H1 (cell line): ENCODE measurements around the gene MARCHF9. TPM values are rescaled to one million over a fixed set of nuclear protein-coding genes. Genes with fewer than 3 reads are reported as not detected.
A peak's percentile ranks its signal among the peaks of the same experiment; 100 is the strongest.

Experiments
- CTCF ChIA-PET: fragments of 300-600 bp; sonication (Branson Sonifier 250); formaldehyde crosslinking; loops from one replicate; lab custom pipeline; 2021; ENCODE audit not compliant: partially characterized antibody; lab: Charles Lee
- POLR2A ChIA-PET: fragments of 300-600 bp; sonication (Branson Sonifier 250); formaldehyde crosslinking; loops from one replicate; lab custom pipeline; 2021; ENCODE audit warnings: inconsistent platforms; ENCODE audit not compliant: partially characterized antibody; lab: Charles Lee
- DNase-seq, 2 experiments: peaks; one replicate each; pipeline versions ENCODE4 v3.0.0 to v3.0.0-alpha.2; 2010 to 2022; ENCODE audit warnings: low spot score in 2 of 2, low read depth in 1 of 2, mixed read lengths in 1 of 2
- FAIRE-seq: peaks from 2 replicates; lab custom pipeline; 2011; peaks lifted over from hg19 to GRCh38; lab: Jason Lieb, UNC
- H2AFZ ChIP-seq: 2 replicates; pipeline ENCODE4 v1.8.1; 2012; ENCODE audit warnings: low read length, inconsistent platforms
- H2AK5ac ChIP-seq: 2 replicates; pipeline ENCODE4 v1.6.1; 2013; ENCODE audit warnings: low read depth, low read length
- H2BK120ac ChIP-seq: replicated peaks from 2 replicates; pipeline ENCODE3; 2013; ENCODE audit warnings: low read depth, low read length, inconsistent platforms
- H2BK12ac ChIP-seq: 2 replicates; pipeline ENCODE4 v1.6.1; 2013; ENCODE audit warnings: low read depth, low read length
- H2BK15ac ChIP-seq: 2 replicates; pipeline ENCODE4 v1.6.1; 2013; ENCODE audit warnings: low read length
- H2BK20ac ChIP-seq: 2 replicates; pipeline ENCODE4 v1.6.1; 2013; ENCODE audit warnings: low read length
- H2BK5ac ChIP-seq: 2 replicates; pipeline ENCODE4 v1.6.1; 2013; ENCODE audit warnings: low read depth, low read length
- H3K14ac ChIP-seq: 2 replicates; pipeline ENCODE4 v1.6.1; 2013; ENCODE audit warnings: inconsistent platforms; ENCODE audit not compliant: insufficient read length
- H3K18ac ChIP-seq: 2 replicates; pipeline ENCODE4 v1.6.1; 2013; ENCODE audit warnings: low read length; ENCODE audit errors: extremely low read depth
- H3K23ac ChIP-seq: 2 replicates; pipeline ENCODE4 v1.6.1; 2013; ENCODE audit warnings: inconsistent platforms; ENCODE audit not compliant: insufficient read length
- H3K23me2 ChIP-seq: 2 replicates; pipeline ENCODE4 v1.6.1; 2013; ENCODE audit warnings: low read depth, low read length
- H3K27ac ChIP-seq: 2 replicates; pipeline ENCODE4 v1.6.1; 2011; ENCODE audit warnings: low read depth, low read length, inconsistent platforms
- H3K27me3 ChIP-seq, 4 experiments: replicated peaks in 1 of 4; 1 replicate in 1 of 4; 2 replicates in 3 of 4; pipeline versions ENCODE4 v1.6.1 to v1.8.1; 2011 to 2013; ENCODE audit warnings: low read length in 3 of 4, mild to moderate bottlenecking in 3 of 4, inconsistent platforms in 2 of 4, mixed read lengths in 2 of 4, moderate library complexity in 1 of 4; ENCODE audit not compliant: control insufficient read depth in 3 of 4, insufficient read depth in 3 of 4; ENCODE audit errors: extremely low read depth in 1 of 4
- H3K36me3 ChIP-seq, 4 experiments: 2 replicates each; pipeline versions ENCODE4 v1.6.1 to v1.8.1; 2011 to 2013; ENCODE audit warnings: mild to moderate bottlenecking in 4 of 4, low read length in 3 of 4, moderate library complexity in 2 of 4, control low read depth in 1 of 4, inconsistent platforms in 1 of 4; ENCODE audit not compliant: insufficient read depth in 4 of 4, control insufficient read depth in 2 of 4
- H3K4ac ChIP-seq: replicated peaks from 2 replicates; pipeline ENCODE3; 2013; ENCODE audit warnings: low read length, low read depth, mixed read lengths, inconsistent platforms; ENCODE audit not compliant: insufficient read length
- H3K4me1 ChIP-seq, 4 experiments: replicated peaks in 1 of 4; 1 replicate in 1 of 4; 2 replicates in 3 of 4; pipeline versions ENCODE4 v1.6.1 to v1.8.1; 2011 to 2013; ENCODE audit warnings: low read length in 3 of 4, inconsistent platforms in 2 of 4, mixed read lengths in 1 of 4; ENCODE audit not compliant: insufficient read depth in 4 of 4, control insufficient read depth in 3 of 4
- H3K4me2 ChIP-seq, 2 experiments: 2 replicates each; pipeline versions ENCODE4 v1.6.1 to v1.8.1; 2011 to 2013; ENCODE audit warnings: low read depth in 2 of 2, low read length in 2 of 2, control low read depth in 1 of 2, inconsistent platforms in 1 of 2, mild to moderate bottlenecking in 1 of 2; ENCODE audit not compliant: insufficient read depth in 1 of 2
- H3K4me3 ChIP-seq, 4 experiments: fragments of 200-600, 300-600 bp in 1 of 4; sonication (generic), shearing (Covaris generic), sonication (Bioruptor Twin) in 1 of 4; 2 replicates each; pipeline versions ENCODE4 v1.5.1 to v1.8.1; 2011 to 2016; ENCODE audit warnings: low read length in 4 of 4, low read depth in 3 of 4, control low read depth in 2 of 4, inconsistent platforms in 2 of 4, mild to moderate bottlenecking in 2 of 4, mixed read lengths in 1 of 4, moderate library complexity in 1 of 4; ENCODE audit not compliant: insufficient read depth in 2 of 4; ENCODE audit errors: extremely low read depth in 1 of 4
- H3K56ac ChIP-seq: replicated peaks from 2 replicates; pipeline ENCODE3; 2013; ENCODE audit warnings: low read depth, mild to moderate bottlenecking, mixed read lengths, low read length, inconsistent platforms; ENCODE audit not compliant: insufficient read length
- H3K79me1 ChIP-seq: 2 replicates; pipeline ENCODE4 v1.6.1; 2013; ENCODE audit warnings: low read depth, low read length, control low read depth
- H3K79me2 ChIP-seq, 2 experiments: 2 replicates each; pipeline versions ENCODE4 v1.6.1 to v1.8.1; 2012 to 2013; ENCODE audit warnings: low read length in 2 of 2, mild to moderate bottlenecking in 2 of 2, inconsistent platforms in 1 of 2; ENCODE audit not compliant: insufficient read depth in 2 of 2, control insufficient read depth in 1 of 2
- H3K9ac ChIP-seq, 4 experiments: replicated peaks in 1 of 4; 1 replicate in 1 of 4; 2 replicates in 3 of 4; pipeline versions ENCODE4 v1.6.1 to v1.8.1; 2011 to 2013; ENCODE audit warnings: low read depth in 3 of 4, low read length in 3 of 4, control low read depth in 2 of 4, mild to moderate bottlenecking in 2 of 4, moderate library complexity in 2 of 4, inconsistent platforms in 1 of 4; ENCODE audit errors: extremely low read depth in 1 of 4
- H3K9me3 ChIP-seq, 2 experiments: 2 replicates each; pipeline versions ENCODE4 v1.6.1 to v1.8.1; 2012 to 2013; ENCODE audit warnings: mild to moderate bottlenecking in 2 of 2, moderate library complexity in 2 of 2, control low read depth in 1 of 2, inconsistent platforms in 1 of 2, low read depth in 1 of 2, low read length in 1 of 2, mixed read lengths in 1 of 2; ENCODE audit not compliant: insufficient read depth in 2 of 2
- H4K20me1 ChIP-seq, 2 experiments: replicated peaks in 1 of 2; 2 replicates each; pipeline versions ENCODE3 to v1.8.1; 2011 to 2013; ENCODE audit warnings: inconsistent platforms in 2 of 2, low read length in 2 of 2, mild to moderate bottlenecking in 1 of 2; ENCODE audit not compliant: insufficient read depth in 2 of 2, control insufficient read depth in 1 of 2
- H4K5ac ChIP-seq: 2 replicates; pipeline ENCODE4 v1.6.1; 2013; ENCODE audit warnings: low read length, low read depth, mixed read lengths, inconsistent platforms; ENCODE audit not compliant: insufficient read length
- H4K8ac ChIP-seq: 2 replicates; pipeline ENCODE4 v1.8.0; 2013; ENCODE audit warnings: mild to moderate bottlenecking, moderate library complexity, low read length, inconsistent platforms; ENCODE audit not compliant: insufficient read depth; ENCODE audit errors: extremely low read depth
- H4K91ac ChIP-seq: replicated peaks from 2 replicates; pipeline ENCODE3; 2013; ENCODE audit warnings: low read length, mixed read lengths, inconsistent platforms; ENCODE audit not compliant: insufficient read length
- CBX5 ChIP-seq: fragments of 300-800, 300-1000 bp; sonication (generic); IDR thresholded peaks from 2 replicates; pipeline ENCODE4 v1.7.1; 2016; ENCODE audit warnings: antibody characterized with exemption, low read length, low read depth
- CHD1 ChIP-seq: IDR thresholded peaks from 2 replicates; pipeline ENCODE4 v1.6.1; 2012; ENCODE audit warnings: low read depth, low read length, improper control_type of control experiment
- RBBP5 ChIP-seq: IDR thresholded peaks from 2 replicates; pipeline ENCODE4 v1.7.1; 2012; ENCODE audit warnings: low read depth, mild to moderate bottlenecking, inconsistent platforms, low read length, moderate library complexity, borderline replicate concordance
- SIRT6 ChIP-seq: IDR thresholded peaks from one replicate; pipeline ENCODE4 v1.7.1; 2012; ENCODE audit warnings: low read length, inconsistent platforms
- TAF7 ChIP-seq: optimal IDR thresholded peaks from 2 replicates; pipeline ENCODE3; 2011; ENCODE audit warnings: low read depth, mild to moderate bottlenecking, inconsistent platforms, low read length, moderate library complexity, borderline replicate concordance
- WGBS, 2 experiments: shearing (Covaris generic) in 1 of 2; methylation state at CpG; one replicate each; pipeline versions ENCODE4 v1.1.6 to v1.1.7; 2013 to 2015; ENCODE audit warnings: low lambda C conversion rate in 2 of 2, mixed read lengths in 2 of 2, inconsistent platforms in 1 of 2, low coverage in 1 of 2, missing lambda C conversion rate in 1 of 2; ENCODE audit not compliant: insufficient replicate concordance in 2 of 2, insufficient coverage in 1 of 2, insufficient read length in 1 of 2; ENCODE audit errors: extremely low coverage in 1 of 2, missing lambda C conversion rate in 1 of 2; 5-methylcytosine and 5-hydroxymethylcytosine counted together
- polyA plus RNA-seq, 7 experiments: library from polyadenylated mRNA; depleted of rRNA in 3 of 7; stranded (reverse) in 5 of 7; unstranded in 2 of 7; fragments of >200 nt in 5 of 7; fragments of 200-250 nt in 2 of 7; gene quantifications; 1 replicate in 5 of 7; 2 replicates in 1 of 7; 4 replicates in 1 of 7; pipeline versions ENCODE4 v1.2.1 to v1.2.3, GENCODE V29; 2011 to 2013; ENCODE audit warnings: missing spikeins in 2 of 7, mixed read lengths in 2 of 7
- total RNA-seq: library from RNA; stranded (reverse); fragmentation: NEBNext Ultra II Directional; extraction: Animal tissue kit (Norgen Biotek cat#: 25700); gene quantifications from 2 replicates; pipeline ENCODE4 v1.2.1, GENCODE V29; 2021
- TF ChIP-seq, protein P1 (sequence below): IDR thresholded peaks from 2 replicates; pipeline ENCODE4 v1.6.1; 2011; ENCODE audit warnings: low read length, improper control_type of control experiment

Gene MARCHF9
- total and polyA plus RNA-seq, 2 of the 8 experiments (the other 6 are each of a cell fraction or from before 2014, with no cell fraction given) = 6.4 to 7.8 TPM

DNA sequence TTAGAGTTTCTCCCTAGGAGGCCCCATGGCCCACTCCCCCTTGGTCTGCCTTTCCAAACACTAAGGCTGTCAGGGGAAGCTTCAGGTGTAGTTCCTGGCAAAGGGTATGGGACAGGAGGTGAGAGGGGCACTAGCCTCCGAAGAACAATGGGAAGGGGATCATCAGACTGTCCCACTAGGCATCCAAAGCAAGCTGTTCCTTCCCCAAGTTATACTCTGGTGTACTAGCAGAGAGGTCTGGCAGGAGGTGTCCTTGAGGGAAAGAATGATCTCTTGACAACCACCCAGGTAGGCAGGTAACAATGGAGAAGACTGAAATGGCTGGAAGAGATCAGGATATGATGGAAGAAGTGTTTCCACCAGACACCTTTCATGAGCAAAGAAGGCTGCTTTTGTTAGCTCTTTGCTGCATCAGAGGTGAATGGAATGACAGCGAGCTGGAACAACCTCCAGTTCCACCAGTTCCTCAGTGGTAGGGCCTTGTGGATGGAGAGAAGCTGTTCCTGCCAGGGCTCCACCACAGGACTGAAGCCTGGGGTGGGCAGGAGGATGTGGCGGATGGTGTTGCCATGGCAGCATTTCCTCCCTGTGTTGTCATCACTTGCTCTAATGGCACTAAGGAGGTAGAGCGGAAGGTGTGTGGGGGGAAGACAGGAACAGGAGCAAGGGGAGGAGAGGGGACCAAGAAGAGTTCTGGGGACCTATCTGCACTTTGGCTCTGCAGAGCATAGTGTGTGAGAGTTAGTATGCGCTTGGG is 14.1 kb upstream of the MARCHF9 start:
- Histone ChIP-seq H3K27me3 (peaks cover 36 to 60% (median 55%) of the 10 kb centered on the region in 4 experiments), H3K36me3 (peaks cover 0 to 6% (median under 1%) of the 10 kb centered on the region in 4 experiments; a peak in 2 of 8 replicates), H2BK20ac (no peak overlapping the region), H3K23me2 (peaks cover 6% of the 10 kb centered on the region), H2AFZ (no peak overlapping the region), H2BK15ac (peak overlapping the region; percentile 62; the same call in 1 of the 2 replicates), H3K4ac (no peak overlapping the region), H2BK12ac (no peak overlapping the region; the same call in 1 of the 2 replicates), H3K79me2 (no peaks in the 10 kb centered on the region), H3K79me1 (peaks cover 5% of the 10 kb centered on the region), H4K20me1 (peaks cover 0 to 7% of the 10 kb centered on the region in 2 experiments), H2BK120ac (no peak overlapping the region), H3K4me2 (no peak overlapping the region; a peak in 1 of 4 replicates), H3K14ac (no peak overlapping the region), H2AK5ac (no peak overlapping the region), H4K8ac (no peak overlapping the region), H4K91ac (no peak overlapping the region), H2BK5ac (no peak overlapping the region), H3K27ac (no peak overlapping the region), H3K4me3 (no peak overlapping the region), H4K5ac (no peak overlapping the region), H3K56ac (no peak overlapping the region), H3K23ac (no peak overlapping the region), H3K4me1 (peaks cover 0 to 28% (median 13%) of the 10 kb centered on the region in 4 experiments; a peak in 6 of 7 replicates), H3K9me3 (no peaks in the 10 kb centered on the region; a peak in 1 of 4 replicates), H3K18ac (no peak overlapping the region), H3K9ac (no peak overlapping the region)
- ChIA-PET POLR2A (interaction anchor here (0.9 to 3.9 kb wide), 7 partner anchors 8 to 121 kb away, joined by 3 to 25 read pairs (median 4); partner anchors contain the start of genes CDK4, EEF1AKMT3 and METTL1), CTCF (interaction anchor here (1.0 to 11.2 kb wide), 10 partner anchors 8 to 149 kb away, joined by 3 to 149 read pairs (median 6); partner anchors contain the start of gene B4GALNT1)
- FAIRE-seq = no peak
- DNase-seq = no peak
- WGBS, 2 experiments = 85% methylated on average over 5 of the region's 5 CpGs; no CpG with 5 or more reads in 1 of the 2 experiments
- TF ChIP-seq CHD1 (no peak), CBX5 (no peak), RBBP5 (no peak), SIRT6 (no peak), TAF7 (no peak)
- TF ChIP-seq, protein P1, sequence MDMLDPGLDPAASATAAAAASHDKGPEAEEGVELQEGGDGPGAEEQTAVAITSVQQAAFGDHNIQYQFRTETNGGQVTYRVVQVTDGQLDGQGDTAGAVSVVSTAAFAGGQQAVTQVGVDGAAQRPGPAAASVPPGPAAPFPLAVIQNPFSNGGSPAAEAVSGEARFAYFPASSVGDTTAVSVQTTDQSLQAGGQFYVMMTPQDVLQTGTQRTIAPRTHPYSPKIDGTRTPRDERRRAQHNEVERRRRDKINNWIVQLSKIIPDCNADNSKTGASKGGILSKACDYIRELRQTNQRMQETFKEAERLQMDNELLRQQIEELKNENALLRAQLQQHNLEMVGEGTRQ = no peak
